DOHH2 (cell line): ENCODE data around the gene IL1A.

ENCODE experiments used
- H3F3A ChIP-seq: fragments of 200-600 bp; sonication (generic), shearing (Covaris generic); 2 replicates; pipeline ENCODE4 v1.6.0; 2016; ENCODE audit warnings: antibody characterized with exemption, mild to moderate bottlenecking; ENCODE audit not compliant: control insufficient read depth, insufficient read depth
- H3K27ac ChIP-seq: fragments of 200-600 bp; sonication (generic); 2 replicates; pipeline ENCODE4 v1.5.1; 2014; ENCODE audit warnings: low read depth, mild to moderate bottlenecking, low read length, moderate library complexity
- H3K27me3 ChIP-seq: fragments of 200-600 bp; sonication (generic); 2 replicates; pipeline ENCODE4 v1.6.1; 2014; ENCODE audit warnings: mild to moderate bottlenecking, low read length, mixed read lengths; ENCODE audit not compliant: control insufficient read depth
- H3K36me3 ChIP-seq: fragments of 200-600 bp; sonication (generic); 2 replicates; pipeline ENCODE4 v1.6.1; 2014; ENCODE audit warnings: mild to moderate bottlenecking, low read length, moderate library complexity, mixed read lengths; ENCODE audit not compliant: control insufficient read depth
- H3K4me1 ChIP-seq: fragments of 200-600 bp; sonication (generic); 2 replicates; pipeline ENCODE4 v1.6.1; 2014; ENCODE audit warnings: mild to moderate bottlenecking, low read length, mixed read lengths; ENCODE audit not compliant: control insufficient read depth
- H3K4me2 ChIP-seq: fragments of 200-600 bp; sonication (generic); 2 replicates; pipeline ENCODE4 v1.6.0; 2014; ENCODE audit warnings: mild to moderate bottlenecking, low read length, moderate library complexity
- H3K4me3 ChIP-seq: fragments of 200-600 bp; sonication (generic); 2 replicates; pipeline ENCODE4 v1.5.1; 2014; ENCODE audit warnings: mild to moderate bottlenecking, low read length, mixed read lengths
- H3K79me2 ChIP-seq: fragments of 200-600 bp; sonication (generic); 2 replicates; pipeline ENCODE4 v1.6.1; 2014; ENCODE audit warnings: mild to moderate bottlenecking, low read length, mixed read lengths; ENCODE audit not compliant: control insufficient read depth
- H3K9me2 ChIP-seq: fragments of 200-600 bp; sonication (generic); replicated peaks from 2 replicates; pipeline ENCODE4 v1.6.1; 2014; ENCODE audit warnings: mild to moderate bottlenecking, low read length, mixed read lengths; ENCODE audit not compliant: control insufficient read depth
- H3K9me3 ChIP-seq: fragments of 200-600 bp; sonication (generic); 2 replicates; pipeline ENCODE4 v1.6.1; 2014; ENCODE audit warnings: antibody characterized with exemption, low read length, mixed read lengths; ENCODE audit not compliant: control insufficient read depth, insufficient read depth
- H4K20me1 ChIP-seq: fragments of 200-600 bp; sonication (generic); 2 replicates; pipeline ENCODE4 v1.6.0; 2014; ENCODE audit warnings: low read depth, mild to moderate bottlenecking, antibody characterized with exemption, low read length, moderate library complexity; ENCODE audit not compliant: control insufficient read depth, insufficient read depth
- CTCF ChIP-seq: fragments of 200-600 bp; sonication (generic); IDR thresholded peaks from one replicate; pipeline ENCODE4 v1.5.1; 2014; ENCODE audit warnings: antibody characterized with exemption, mild to moderate bottlenecking, low read depth, low read length; ENCODE audit not compliant: poor library complexity, severe bottlenecking
- EZH2phosphoT487 ChIP-seq: fragments of 200-600 bp; sonication (generic); IDR thresholded peaks from 2 replicates; pipeline ENCODE4 v1.6.1; 2017; ENCODE audit warnings: borderline replicate concordance, mild to moderate bottlenecking, antibody characterized with exemption, low read length, moderate library complexity, mixed read lengths

IL1A gene

GRCh38 chr2:112782234-112782799, 2.0 kb downstream of the IL1A start:
- H3K4me2 ChIP-seq = peak overlapping the region; percentile 37
- no peaks in the 10 kb centered on the region for H4K20me1 ChIP-seq
- H3K9me3 ChIP-seq = no peaks in the 10 kb centered on the region
- no peak overlapping the region for H3K4me3 ChIP-seq
- peaks cover 22% of the 10 kb centered on the region for H3K4me1 ChIP-seq
- H3K27ac ChIP-seq = peak overlapping the region; percentile 15; the same call in 1 of the 2 replicates
- no peaks in the 10 kb centered on the region for H3F3A ChIP-seq
- H3K9me2 ChIP-seq = no peaks in the 10 kb centered on the region
- H3K27me3 ChIP-seq = no peaks in the 10 kb centered on the region
- TF ChIP-seq EZH2phosphoT487 (no peak), CTCF (no peak)
- H3K36me3 ChIP-seq = no peaks in the 10 kb centered on the region
- no peaks in the 10 kb centered on the region for H3K79me2 ChIP-seq

- Histone ChIP-seq H3K27ac (no peak overlapping the region), H3K79me2 (no peaks in the 10 kb centered on the region), H3K9me2 (no peaks in the 10 kb centered on the region), H3K4me3 (no peak overlapping the region), H3K36me3 (no peaks in the 10 kb centered on the region), H3K4me2 (no peak overlapping the region), H3K27me3 (no peaks in the 10 kb centered on the region), H3F3A (no peaks in the 10 kb centered on the region), H3K9me3 (no peaks in the 10 kb centered on the region), H3K4me1 (peaks cover 22% of the 10 kb centered on the region), H4K20me1 (no peaks in the 10 kb centered on the region)
- no peak for TF ChIP-seq EZH2phosphoT487
Observed at GRCh38 chr2:112779598-112779997, 4.7 kb downstream of the IL1A start.

- no peaks in the 10 kb centered on the region for H3K36me3 ChIP-seq
- no peaks in the 10 kb centered on the region for H3K79me2 ChIP-seq
- H3F3A ChIP-seq = no peaks in the 10 kb centered on the region
- H4K20me1 ChIP-seq = no peaks in the 10 kb centered on the region
- H3K4me2 ChIP-seq = no peak overlapping the region
- no peak overlapping the region for H3K4me3 ChIP-seq
- TF ChIP-seq EZH2phosphoT487 (no peak), CTCF (no peak)
- no peak overlapping the region for H3K27ac ChIP-seq
- H3K27me3 ChIP-seq = no peaks in the 10 kb centered on the region
- no peaks in the 10 kb centered on the region for H3K9me3 ChIP-seq
- no peaks in the 10 kb centered on the region for H3K9me2 ChIP-seq
- peaks cover 10% of the 10 kb centered on the region for H3K4me1 ChIP-seq
Observed at GRCh38 chr2:112777036-112777435, 7.3 kb downstream of the IL1A start.

- Histone ChIP-seq H3K9me3 (no peaks in the 10 kb centered on the region), H3K9me2 (no peaks in the 10 kb centered on the region), H3F3A (no peaks in the 10 kb centered on the region), H4K20me1 (no peaks in the 10 kb centered on the region), H3K4me2 (no peak overlapping the region), H3K27ac (no peak overlapping the region), H3K79me2 (no peaks in the 10 kb centered on the region), H3K4me3 (no peak overlapping the region), H3K4me1 (peaks cover 3% of the 10 kb centered on the region; the same call in 1 of the 2 replicates), H3K36me3 (no peaks in the 10 kb centered on the region), H3K27me3 (no peaks in the 10 kb centered on the region)
- TF ChIP-seq EZH2phosphoT487 (no peak), CTCF (no peak)
Observed at GRCh38 chr2:112776113-112776512, 8.2 kb downstream of the IL1A start.
